Stimulated activated memory B cell treated with anti-CD40 and anti-IgM and Interleukin-4, amounts not matched to agents 10 μg/mL and 1 μg/mL and 100 μg/mL, for 72 hours (primary cell): ENCODE measurements around the gene CIDEB.
"Not testable (repeated sequence)": the region's sequence is repeated elsewhere in the genome, so short reads cannot be mapped to it uniquely, and the experiment has no call there.

Experiments
- ATAC-seq: fragments of 150-1000 bp; cut with Tn5 transposase; 2 replicates; pipeline ENCODE4 v1.10.0; 2021
- H3K27ac Mint-ChIP-seq: one replicate; pipeline ENCODE4 v1.8.0; 2022; ENCODE audit warnings: mild to moderate bottlenecking, mixed read lengths
- H3K27me3 Mint-ChIP-seq: one replicate; pipeline ENCODE4 v1.8.0; 2022; ENCODE audit warnings: mixed read lengths
- H3K36me3 Mint-ChIP-seq: one replicate; pipeline ENCODE4 v1.8.0; 2022; ENCODE audit warnings: mixed read lengths
- H3K4me1 Mint-ChIP-seq: one replicate; pipeline ENCODE4 v1.8.0; 2022; ENCODE audit warnings: mixed read lengths
- H3K4me3 Mint-ChIP-seq: one replicate; pipeline ENCODE4 v1.8.0; 2022; ENCODE audit warnings: mild to moderate bottlenecking, moderate library complexity, mixed read lengths
- H3K9me3 Mint-ChIP-seq: one replicate; pipeline ENCODE4 v1.8.0; 2022; ENCODE audit warnings: mixed read lengths

CIDEB gene

DNA sequence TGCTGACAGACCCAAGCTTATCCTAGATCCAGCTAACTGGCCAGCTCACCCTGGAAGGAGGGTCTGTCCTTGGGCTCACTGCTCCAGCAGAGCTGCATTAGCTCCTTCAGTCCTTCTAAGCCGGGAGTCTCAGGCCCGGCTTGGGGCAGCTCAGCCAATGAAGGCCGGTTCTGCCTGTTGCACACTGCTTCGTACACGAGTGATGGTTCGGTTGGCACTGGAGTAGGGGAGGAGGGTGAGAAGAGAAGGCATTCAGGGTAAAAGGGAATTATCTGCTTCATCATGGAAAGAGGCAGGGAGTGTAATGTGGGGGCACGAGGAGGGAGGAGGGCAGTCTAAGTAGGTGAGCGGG, 30.0 kb upstream of the CIDEB start:
- no peak for ATAC-seq
- peaks cover 54% of the 10 kb centered on the region for H3K4me1 Mint-ChIP-seq
- H3K9me3 Mint-ChIP-seq, result no peaks in the 10 kb centered on the region
- H3K27ac Mint-ChIP-seq, result no peak overlapping the region
- peaks cover 32% of the 10 kb centered on the region for H3K36me3 Mint-ChIP-seq
- peaks cover 27% of the 10 kb centered on the region for H3K27me3 Mint-ChIP-seq
- no peak overlapping the region for H3K4me3 Mint-ChIP-seq

DNA sequence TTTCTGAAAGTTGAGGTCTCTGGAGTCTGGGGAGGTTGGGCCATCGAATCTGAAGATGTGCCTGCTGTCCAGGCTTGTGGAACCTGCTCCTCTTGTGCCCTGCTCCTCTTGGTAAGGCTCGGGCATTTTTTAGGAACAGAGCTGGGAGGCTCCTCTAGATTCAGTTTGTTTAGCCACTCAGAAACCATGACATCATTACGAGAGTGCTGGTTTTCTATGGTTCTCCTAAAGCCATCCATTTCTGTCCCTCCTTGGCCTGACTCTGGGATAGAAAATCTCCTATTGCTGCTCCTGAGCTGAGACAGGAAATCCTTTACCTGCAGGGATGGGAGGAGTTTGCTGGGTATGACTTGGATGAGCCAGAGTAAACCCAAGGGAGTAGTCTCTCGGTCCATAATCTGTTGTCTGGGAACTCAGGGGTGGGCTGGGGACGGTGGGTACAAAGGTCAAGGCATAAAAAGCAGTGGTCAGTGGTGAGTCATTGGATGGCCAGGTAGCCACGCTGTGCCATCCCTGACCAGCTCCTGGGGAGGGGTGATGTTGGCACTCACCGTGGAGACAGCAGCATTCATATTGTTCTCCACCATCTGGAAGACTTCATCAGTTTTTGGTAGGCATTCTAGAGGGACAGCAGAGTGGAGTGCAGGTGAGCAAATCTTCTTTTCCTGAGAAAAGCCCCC, 29.5 kb upstream of the CIDEB start:
- Mint-ChIP-seq H3K36me3 (peaks cover 32% of the 10 kb centered on the region), H3K4me1 (peaks cover 59% of the 10 kb centered on the region), H3K9me3 (no peaks in the 10 kb centered on the region), H3K27ac (no peak overlapping the region), H3K4me3 (no peak overlapping the region), H3K27me3 (peaks cover 32% of the 10 kb centered on the region)
- no peak for ATAC-seq

DNA sequence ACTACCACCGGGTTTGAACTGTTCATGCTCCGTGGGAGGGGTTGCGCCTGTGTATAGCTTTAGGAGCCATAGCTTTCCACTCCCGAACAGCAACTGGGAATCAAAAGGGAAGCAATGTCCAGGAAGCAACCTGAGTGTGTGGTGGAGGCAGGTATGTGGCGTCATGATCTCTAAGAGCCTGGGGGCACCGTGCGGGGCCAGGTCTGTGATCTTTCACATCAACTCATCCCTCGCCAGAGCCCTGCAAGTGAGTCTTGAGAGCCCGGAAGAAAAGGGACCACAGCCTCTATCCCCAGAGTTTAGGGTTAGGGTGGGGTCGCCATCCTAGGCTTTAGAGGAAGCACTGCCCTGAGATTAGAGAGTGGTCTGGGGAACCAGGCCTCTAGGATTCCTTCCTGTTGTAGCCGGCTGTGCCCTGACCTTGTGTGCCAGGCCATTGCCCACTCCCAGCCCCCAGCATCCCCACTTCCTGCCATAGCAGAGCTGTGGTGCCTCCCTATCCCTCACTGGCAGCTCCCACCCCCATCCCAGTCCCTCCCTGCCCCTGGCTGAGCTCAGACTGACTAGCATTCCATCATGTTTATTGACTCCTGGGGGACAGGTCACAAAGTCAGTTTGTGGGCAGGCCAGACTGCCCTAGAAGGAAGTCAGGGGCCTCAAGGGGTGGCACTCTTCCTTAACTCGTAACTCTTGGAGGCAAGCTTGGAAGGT, 27.8 kb upstream of the CIDEB start:
- no peak for ATAC-seq
- Mint-ChIP-seq H3K27me3 (peaks cover 36% of the 10 kb centered on the region), H3K9me3 (no peaks in the 10 kb centered on the region), H3K27ac (no peak overlapping the region), H3K4me1 (peaks cover 69% of the 10 kb centered on the region), H3K36me3 (peaks cover 32% of the 10 kb centered on the region), H3K4me3 (no peak overlapping the region)

DNA sequence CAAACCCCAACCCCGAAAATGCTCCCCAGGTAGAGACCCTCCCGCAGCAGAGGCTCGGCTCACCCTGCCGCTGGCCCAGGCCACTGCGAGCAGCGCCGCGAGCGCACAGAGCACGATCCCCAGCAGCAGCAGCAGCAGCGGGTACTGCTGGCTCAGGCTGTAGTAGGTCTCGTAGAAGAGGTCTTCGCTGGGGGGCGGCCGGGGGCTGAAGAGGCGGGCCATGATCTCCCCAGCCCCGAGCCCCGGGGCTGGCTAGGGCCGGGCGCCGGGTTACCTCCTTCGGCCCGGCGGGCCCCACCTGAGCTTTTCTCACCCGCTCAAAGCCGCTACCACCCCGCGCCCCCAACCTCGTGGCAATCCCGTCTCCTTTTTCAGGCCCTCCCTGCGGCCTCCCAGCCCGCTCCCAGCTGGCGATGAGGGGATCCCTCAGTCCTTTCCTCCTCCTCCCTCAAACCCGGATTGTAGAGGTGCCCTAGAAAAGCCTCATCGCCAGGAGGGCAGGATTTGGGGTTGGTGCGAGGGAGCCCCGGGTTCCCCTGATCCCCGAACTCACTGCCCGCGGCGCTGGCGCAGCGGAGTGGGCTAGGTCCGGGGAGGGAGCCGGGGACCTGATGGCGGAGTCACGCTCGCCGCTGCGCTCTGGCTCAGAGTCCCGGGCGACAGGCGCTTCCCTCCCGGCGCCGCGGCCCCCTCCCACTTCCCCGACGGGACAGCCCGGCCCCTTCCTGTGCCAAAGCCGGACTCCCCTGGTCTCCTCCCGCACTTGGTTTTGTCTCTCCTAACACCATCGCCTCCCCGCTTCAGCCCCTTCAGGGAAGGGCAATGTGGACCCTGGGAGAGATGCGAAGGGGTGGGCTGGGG, 26.9 kb upstream of the CIDEB start, which contains the start of gene ADCY4:
Gene ADCY4 (minus strand): TSS at position 641 of the 861 bp plus-strand sequence. CDS start 419 bp downstream, at position 222.
- Mint-ChIP-seq H3K9me3 (no peaks in the 10 kb centered on the region), H3K36me3 (peaks cover 32% of the 10 kb centered on the region), H3K27me3 (peaks cover 36% of the 10 kb centered on the region), H3K4me1 (peaks cover 64% of the 10 kb centered on the region), H3K4me3 (peak within 1 kb of the TSS; percentile 33), H3K27ac (no peak within 1 kb of the TSS)
- ATAC-seq, result peak; percentile 46

DNA sequence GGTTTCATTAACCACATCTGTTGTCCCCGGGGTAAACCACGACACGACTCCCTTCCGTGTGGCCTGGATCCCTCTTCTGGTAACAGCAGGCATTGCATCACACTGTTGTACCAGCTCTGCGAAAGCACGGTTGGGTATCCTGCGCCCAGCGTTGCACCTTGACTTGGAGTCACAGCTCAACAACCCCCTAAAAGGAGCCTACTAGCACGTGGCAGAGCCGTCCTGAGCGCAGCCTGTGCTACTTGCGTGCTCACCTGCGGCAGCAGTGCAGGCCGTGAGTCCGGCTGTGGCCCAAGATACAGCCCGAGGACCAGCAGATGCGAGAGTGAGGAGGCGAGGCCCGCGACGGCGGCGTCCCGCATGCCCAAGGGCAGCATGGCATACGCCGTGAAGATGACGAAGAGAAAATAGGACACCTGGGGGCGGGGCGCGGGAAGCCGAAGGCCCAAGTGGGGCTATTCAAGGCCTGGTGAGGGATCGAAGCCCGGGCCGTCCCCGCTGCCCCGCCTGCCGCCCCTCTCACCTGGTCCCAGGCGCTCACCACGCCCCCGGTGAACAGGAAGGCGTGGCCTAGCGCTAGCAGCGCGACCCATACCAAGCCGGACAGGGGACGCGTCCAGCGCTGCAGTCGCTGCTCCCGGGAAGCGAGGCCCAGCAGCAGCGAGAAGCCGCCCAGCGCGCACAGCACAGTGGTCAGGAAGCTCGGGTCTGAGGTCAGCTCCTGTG, 24.7 kb upstream of the CIDEB start:
- peak; percentile 93 for ATAC-seq
- no peaks in the 10 kb centered on the region for H3K9me3 Mint-ChIP-seq
- H3K27ac Mint-ChIP-seq, result peak overlapping the region; percentile 75
- H3K36me3 Mint-ChIP-seq, result peaks cover 22% of the 10 kb centered on the region
- peaks cover 44% of the 10 kb centered on the region for H3K27me3 Mint-ChIP-seq
- peak overlapping the region; percentile 84 for H3K4me3 Mint-ChIP-seq
- H3K4me1 Mint-ChIP-seq, result peaks cover 58% of the 10 kb centered on the region

DNA sequence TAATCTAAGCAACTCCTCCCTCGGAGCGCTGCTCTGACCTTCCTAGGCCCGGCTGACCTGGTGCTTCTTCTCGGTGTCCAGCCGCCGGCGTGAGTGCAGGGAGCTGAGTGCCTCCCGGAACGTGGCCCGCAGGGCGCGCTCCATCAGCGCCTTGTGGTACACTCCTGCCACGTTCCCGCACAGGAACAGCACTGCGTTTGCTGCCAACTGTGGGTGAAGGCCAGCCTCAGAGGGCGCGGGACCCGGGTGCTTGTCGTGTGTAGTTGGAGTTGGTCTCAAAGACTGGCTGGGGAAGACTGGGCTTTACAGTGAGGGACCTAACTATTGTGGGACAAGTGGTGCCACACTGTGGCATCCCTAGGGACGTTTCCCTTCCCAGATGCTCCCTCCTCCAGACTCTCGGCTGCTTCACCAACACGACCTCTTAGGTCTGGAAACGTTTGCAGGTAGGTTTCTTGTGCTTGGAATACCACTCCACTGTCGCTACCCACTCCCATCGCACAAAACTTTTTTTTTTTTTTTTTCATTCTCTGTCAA, 24.0 kb upstream of the CIDEB start:
- peak overlapping the region; percentile 75 for H3K27ac Mint-ChIP-seq
- ATAC-seq, result no peak
- H3K4me3 Mint-ChIP-seq, result peak overlapping the region; percentile 84
- H3K27me3 Mint-ChIP-seq, result peaks cover 44% of the 10 kb centered on the region
- peaks cover 60% of the 10 kb centered on the region for H3K4me1 Mint-ChIP-seq
- H3K36me3 Mint-ChIP-seq, result peaks cover 15% of the 10 kb centered on the region
- no peaks in the 10 kb centered on the region for H3K9me3 Mint-ChIP-seq

DNA sequence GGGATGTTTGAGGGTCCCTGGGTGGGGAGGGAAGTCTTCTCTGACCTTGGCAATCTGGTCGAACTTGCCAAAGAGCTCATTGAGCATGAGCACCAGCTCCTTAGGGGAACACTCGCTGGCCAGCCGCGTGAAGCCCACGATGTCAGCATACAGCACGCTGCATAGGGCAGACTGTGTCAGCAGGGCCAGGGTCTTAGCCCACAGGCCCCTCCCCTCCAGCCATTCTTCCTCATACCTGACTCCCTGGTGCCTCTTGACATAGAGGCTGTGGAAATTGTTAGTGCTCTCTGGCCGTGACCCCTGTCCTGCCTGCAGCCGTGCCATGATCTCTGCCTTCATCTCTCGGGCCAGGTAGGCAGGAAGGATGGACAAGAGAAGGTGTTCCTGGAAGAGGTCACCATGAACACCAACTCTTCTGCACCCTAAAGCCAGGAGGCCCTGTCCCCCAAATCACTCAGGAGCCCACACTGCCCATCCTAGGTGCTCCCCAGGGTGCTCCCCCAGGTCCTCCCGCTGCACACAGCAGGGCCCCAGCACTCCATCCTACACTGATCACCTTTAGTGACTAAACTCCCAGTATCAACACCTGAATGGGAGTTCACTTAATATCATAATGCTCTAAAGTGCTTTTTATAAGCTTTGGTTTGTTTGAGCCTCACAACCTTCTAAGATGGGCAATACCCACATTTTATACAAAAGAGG, 23.3 kb upstream of the CIDEB start:
- Mint-ChIP-seq H3K36me3 (peaks cover 9% of the 10 kb centered on the region), H3K9me3 (no peaks in the 10 kb centered on the region), H3K27ac (no peak overlapping the region), H3K27me3 (peaks cover 44% of the 10 kb centered on the region), H3K4me1 (peaks cover 60% of the 10 kb centered on the region), H3K4me3 (no peak overlapping the region)
- ATAC-seq, result no peak

DNA sequence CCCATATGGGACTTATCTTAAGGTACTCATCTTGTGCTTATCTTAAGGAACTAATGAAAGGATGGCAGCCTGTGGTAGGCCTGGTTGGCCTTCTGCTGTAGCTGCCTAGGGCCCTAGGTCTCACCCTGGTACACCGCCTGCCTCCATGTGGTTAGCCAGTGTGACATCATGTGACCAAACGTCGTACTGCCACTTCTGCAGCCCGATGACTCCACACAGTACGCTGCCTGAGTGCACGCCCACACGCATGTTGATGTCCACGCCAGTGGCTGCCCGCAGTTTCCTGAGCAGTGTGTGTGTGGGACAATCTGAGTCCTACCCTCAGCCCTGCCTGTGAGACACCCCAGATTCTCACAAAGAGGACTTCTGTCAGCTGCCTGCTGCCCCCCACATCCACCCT, 22.0 kb upstream of the CIDEB start:
- peaks cover 53% of the 10 kb centered on the region for H3K4me1 Mint-ChIP-seq
- H3K27me3 Mint-ChIP-seq, result peaks cover 36% of the 10 kb centered on the region
- no peak overlapping the region for H3K27ac Mint-ChIP-seq

DNA sequence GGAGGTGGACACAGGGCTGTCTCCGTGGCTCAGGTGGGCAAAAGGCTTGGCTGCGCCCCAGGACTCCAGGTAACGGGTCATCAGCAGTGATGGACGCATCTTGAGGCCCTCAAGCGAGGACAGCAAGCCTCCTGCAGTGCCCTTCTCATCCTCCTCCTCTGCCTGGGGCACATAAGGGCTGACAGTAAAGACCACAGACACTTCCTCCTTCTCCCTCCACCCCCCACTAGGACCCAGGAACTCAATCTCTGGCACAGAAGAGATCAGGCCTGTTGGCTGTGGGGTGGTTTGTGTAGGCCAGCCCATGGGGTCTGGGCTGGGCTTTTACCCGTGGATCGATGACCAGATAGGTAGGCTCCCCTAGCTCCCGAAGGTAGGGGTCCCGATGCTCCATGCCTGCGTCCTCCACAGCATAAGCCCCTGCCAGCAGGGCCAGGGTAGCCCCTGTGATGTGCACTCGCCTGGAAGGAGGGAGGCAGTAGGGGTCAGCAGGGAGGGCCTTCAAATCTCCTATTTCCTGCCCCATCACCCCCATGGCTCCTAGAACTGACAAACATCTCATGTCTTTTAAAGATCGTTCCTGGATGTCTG, 21.4 kb upstream of the CIDEB start:
- ATAC-seq, result no peak
- Mint-ChIP-seq H3K36me3 (no peaks in the 10 kb centered on the region), H3K27me3 (peaks cover 30% of the 10 kb centered on the region), H3K4me1 (peaks cover 47% of the 10 kb centered on the region), H3K27ac (no peak overlapping the region), H3K4me3 (no peak overlapping the region), H3K9me3 (no peaks in the 10 kb centered on the region)

More for the DNA sequence above, 22.0 kb upstream of the CIDEB start:
- no peaks in the 10 kb centered on the region for H3K9me3 Mint-ChIP-seq
- no peak for ATAC-seq
- no peaks in the 10 kb centered on the region for H3K36me3 Mint-ChIP-seq
- H3K4me3 Mint-ChIP-seq, result no peak overlapping the region

DNA sequence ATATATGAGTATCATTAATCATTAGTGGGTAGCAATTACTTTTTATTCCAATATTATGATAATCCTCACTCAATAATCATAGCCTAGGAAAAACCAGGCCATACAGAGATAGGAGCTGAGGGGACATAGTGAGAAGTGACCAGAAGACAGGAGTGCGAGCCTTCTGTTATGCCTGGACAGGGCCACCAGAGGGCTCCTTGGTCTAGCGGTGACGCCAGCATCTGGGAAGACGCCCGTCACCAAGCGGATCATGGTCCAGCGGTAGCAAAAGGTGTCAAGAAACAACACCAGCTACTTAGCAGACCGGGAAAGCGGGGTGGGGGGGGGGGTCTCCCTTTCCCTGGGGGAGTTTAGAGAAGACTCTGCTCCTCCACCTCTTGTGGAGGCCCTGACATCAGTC, 20.1 kb upstream of the CIDEB start:
- H3K4me1 Mint-ChIP-seq, result peaks cover 36% of the 10 kb centered on the region
- H3K36me3 Mint-ChIP-seq, H3K9me3 Mint-ChIP-seq, ATAC-seq, H3K4me3 Mint-ChIP-seq, H3K27ac Mint-ChIP-seq: not testable (repeated sequence)
- peaks cover 18% of the 10 kb centered on the region for H3K27me3 Mint-ChIP-seq

DNA sequence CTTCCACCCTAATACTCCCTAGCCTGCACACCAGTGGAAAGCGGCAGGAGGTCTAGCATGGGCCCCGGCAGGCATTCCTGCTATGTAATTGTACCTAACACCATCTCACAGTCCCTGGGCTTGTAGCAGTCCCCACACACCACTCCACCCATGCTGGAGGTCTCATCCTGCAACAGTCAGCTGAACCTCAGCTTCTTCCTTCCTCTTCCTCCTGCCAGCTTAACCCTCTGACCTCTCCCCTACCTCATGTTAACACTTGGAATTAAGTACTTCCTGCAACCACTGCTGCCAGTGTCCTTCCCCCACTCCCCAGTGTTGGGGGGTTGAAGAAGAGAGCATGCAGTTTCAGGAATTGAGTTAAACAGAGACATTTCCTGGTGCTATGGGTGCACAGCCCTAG, 19.5 kb upstream of the CIDEB start:
- no peak for ATAC-seq
- Mint-ChIP-seq H3K4me1 (peaks cover 30% of the 10 kb centered on the region), H3K9me3 (no peaks in the 10 kb centered on the region), H3K27me3 (peaks cover 18% of the 10 kb centered on the region), H3K4me3 (no peak overlapping the region), H3K27ac (no peak overlapping the region), H3K36me3 (no peaks in the 10 kb centered on the region)

DNA sequence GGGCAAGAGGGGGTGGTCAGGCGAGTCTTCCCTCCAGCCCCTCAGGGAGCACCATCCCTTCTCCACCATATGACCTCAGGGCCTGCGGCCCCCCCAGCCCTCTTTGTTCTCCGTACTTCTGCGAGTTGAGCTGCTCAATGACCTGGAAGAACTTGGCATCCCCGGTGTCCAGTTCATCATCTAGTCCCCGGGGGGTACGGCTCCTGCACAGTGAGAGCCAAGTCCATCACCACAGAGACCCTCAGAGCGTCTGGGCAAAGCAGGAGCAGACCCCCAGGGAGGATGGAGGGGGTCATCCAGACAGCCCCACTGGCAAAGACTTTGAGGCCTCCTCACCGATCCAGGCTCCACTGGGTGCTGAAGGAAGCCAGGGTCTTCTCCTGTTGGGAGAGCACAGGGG, 18.2 kb upstream of the CIDEB start:
- no peaks in the 10 kb centered on the region for H3K9me3 Mint-ChIP-seq
- H3K27me3 Mint-ChIP-seq, result peaks cover 15% of the 10 kb centered on the region
- ATAC-seq, result no peak
- H3K4me1 Mint-ChIP-seq, result peaks cover 20% of the 10 kb centered on the region
- H3K27ac Mint-ChIP-seq, result no peak overlapping the region
- no peaks in the 10 kb centered on the region for H3K36me3 Mint-ChIP-seq
- H3K4me3 Mint-ChIP-seq, result no peak overlapping the region

DNA sequence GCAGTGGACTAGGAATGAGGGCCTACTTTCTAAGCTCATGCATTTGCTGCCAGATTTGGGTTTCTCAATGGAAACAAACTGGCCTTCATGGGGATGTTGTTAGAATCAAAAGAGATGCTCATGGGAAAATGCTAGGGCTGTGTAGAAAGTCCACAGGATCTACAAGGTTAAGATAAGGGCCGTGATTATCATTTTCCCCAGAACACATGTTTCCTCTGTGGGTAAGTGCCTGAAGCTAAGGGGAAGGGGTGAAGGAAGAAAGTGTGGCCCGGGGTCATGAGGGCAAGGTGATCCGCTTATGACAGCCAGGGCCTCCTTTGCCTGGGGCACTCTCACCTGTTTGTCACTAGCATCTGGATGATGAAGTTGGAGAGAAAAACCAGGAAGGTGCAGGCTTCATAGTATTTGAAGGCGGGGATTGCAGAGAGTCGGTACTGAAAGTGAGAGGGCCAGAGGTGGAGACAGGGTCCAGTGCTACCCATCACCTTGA, 17.3 kb upstream of the CIDEB start:
- ATAC-seq, result no peak
- Mint-ChIP-seq H3K27ac (no peak overlapping the region), H3K9me3 (no peaks in the 10 kb centered on the region), H3K4me1 (peaks cover 20% of the 10 kb centered on the region), H3K36me3 (no peaks in the 10 kb centered on the region), H3K27me3 (peaks cover 20% of the 10 kb centered on the region), H3K4me3 (no peak overlapping the region)

DNA sequence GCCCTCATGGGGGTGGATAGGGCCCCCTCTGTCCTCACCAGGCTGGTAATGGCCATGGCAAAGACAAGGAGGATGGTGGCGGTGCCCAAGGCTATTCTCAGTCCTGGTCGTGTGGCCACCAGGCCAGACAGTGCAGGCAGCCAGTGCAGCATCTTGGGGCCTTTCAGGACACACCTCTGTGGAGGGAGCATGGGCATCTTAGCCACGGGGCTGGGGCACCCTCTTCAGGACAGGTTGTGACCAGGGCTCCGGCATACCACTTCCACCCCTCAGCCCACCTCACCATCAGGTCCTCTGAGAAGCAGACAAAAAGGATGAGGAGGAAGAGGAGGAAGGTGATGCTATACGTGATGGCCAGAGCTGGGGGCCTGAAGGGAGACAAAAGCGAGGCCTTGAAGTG, 16.2 kb upstream of the CIDEB start:
- H3K4me3 Mint-ChIP-seq, result no peak overlapping the region
- H3K36me3 Mint-ChIP-seq, result no peaks in the 10 kb centered on the region
- no peaks in the 10 kb centered on the region for H3K9me3 Mint-ChIP-seq
- H3K27ac Mint-ChIP-seq, result no peak overlapping the region
- peaks cover 11% of the 10 kb centered on the region for H3K4me1 Mint-ChIP-seq
- peaks cover 31% of the 10 kb centered on the region for H3K27me3 Mint-ChIP-seq
- ATAC-seq, result no peak
